Measurements from ENCODE around the gene ANO10.

- TF ChIP-seq CTCF (conservative IDR thresholded peaks at IDR 0.05; ENCODE audit: low read depth, low read length) (no peak), EZH2 (IDR thresholded peaks at IDR 0.05; ENCODE audit: low read length, unreplicated experiment) (no peak)
These were observed 768 bp downstream of the ANO10 start for GRCh38 chr3:43620831-43621655.
